GM12801 (cell line): Measurements from ENCODE around the gene CCDC197.

Experiments used
- CTCF ChIP-seq: IDR thresholded peaks from one replicate; pipeline ENCODE4 v1.5.1; 2011; ENCODE audit warnings: control low read depth; ENCODE audit not compliant: insufficient read length; ENCODE audit errors: extremely low read depth

The CCDC197 gene

GRCh38 chr14:93962701-93963601 lies 34.1 kb upstream of the CCDC197 start:
- TF ChIP-seq CTCF: no peak

GRCh38 chr14:93963692-93964091 lies 33.4 kb upstream of the CCDC197 start:
- no peak for TF ChIP-seq CTCF

GRCh38 chr14:93964281-93964680 lies 32.8 kb upstream of the CCDC197 start:
- TF ChIP-seq CTCF: no peak

GRCh38 chr14:93964820-93965286 lies 32.2 kb upstream of the CCDC197 start:
- TF ChIP-seq CTCF: no peak

GRCh38 chr14:93965287-93965821 lies 31.7 kb upstream of the CCDC197 start:
- no peak for TF ChIP-seq CTCF

- TF ChIP-seq CTCF: no peak
Measured at GRCh38 chr14:93965946-93966474, 31.1 kb upstream of the CCDC197 start.

- no peak for TF ChIP-seq CTCF
Measured at GRCh38 chr14:93967637-93968250, 29.4 kb upstream of the CCDC197 start.
